Activated naive CD8-positive, alpha-beta T cell treated with anti-CD3 and anti-CD28 coated beads, Interleukin-2, amount 50 U/mL, for 16 hours (primary cell): ENCODE results near the gene L2HGDH.
"Not testable (repeated sequence)": the region's sequence is repeated elsewhere in the genome, so short reads cannot be mapped to it uniquely, and the experiment has no call there.

Source experiments
- DNase-seq: peaks from one replicate; pipeline ENCODE4 v3.0.0-alpha.2; 2020; ENCODE audit warnings: low read depth, low spot score

L2HGDH gene

DNA sequence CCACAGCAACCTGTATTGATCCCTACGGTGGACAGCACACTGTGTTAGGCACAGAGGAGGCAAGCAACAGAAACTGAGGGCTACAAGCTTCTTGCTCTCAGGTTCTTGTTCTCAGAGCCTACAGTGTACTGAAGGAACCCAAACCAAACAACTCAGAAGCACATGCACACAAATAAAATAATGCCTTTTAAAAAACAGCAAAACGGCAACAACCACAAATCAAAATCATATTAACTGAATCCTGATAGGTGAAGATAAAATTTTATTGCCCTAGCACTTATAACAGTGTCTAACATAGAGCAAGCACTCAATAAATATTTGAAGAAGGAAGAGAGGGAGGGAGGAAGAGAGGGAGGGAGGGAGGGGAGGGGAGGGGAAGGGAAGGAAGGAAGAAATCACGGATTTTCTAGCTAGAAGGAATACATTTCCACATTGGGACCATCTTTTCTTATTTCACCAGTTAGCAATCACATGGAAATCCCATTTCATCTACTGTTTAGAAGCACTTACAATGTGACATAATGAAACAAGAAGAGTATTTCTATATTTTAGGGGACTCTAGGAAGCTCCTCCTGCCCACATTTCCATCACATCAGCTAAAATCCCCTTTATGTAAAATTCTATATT is 27.3 kb upstream of the L2HGDH start:
- no peak for DNase-seq

DNA sequence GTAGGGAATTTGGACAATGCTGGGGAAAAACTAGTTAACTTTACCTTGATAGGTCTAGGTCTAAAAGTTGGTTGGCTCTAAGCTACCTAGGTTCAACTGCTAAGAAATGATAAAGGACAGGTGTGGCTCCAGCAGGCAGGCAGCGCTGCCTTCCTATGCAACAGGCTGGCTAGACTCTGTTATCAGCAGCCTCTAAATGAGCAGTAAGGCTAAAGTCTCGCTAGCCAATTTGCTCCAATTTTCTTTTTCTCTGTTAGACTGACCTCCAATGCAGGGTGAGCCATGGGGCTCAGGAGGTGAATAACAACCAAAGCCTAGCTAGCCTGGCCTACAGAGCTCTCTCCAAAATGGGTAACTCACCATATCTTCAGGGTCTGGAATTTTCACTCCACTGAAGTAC is 26.6 kb upstream of the L2HGDH start:
- no peak for DNase-seq

DNA sequence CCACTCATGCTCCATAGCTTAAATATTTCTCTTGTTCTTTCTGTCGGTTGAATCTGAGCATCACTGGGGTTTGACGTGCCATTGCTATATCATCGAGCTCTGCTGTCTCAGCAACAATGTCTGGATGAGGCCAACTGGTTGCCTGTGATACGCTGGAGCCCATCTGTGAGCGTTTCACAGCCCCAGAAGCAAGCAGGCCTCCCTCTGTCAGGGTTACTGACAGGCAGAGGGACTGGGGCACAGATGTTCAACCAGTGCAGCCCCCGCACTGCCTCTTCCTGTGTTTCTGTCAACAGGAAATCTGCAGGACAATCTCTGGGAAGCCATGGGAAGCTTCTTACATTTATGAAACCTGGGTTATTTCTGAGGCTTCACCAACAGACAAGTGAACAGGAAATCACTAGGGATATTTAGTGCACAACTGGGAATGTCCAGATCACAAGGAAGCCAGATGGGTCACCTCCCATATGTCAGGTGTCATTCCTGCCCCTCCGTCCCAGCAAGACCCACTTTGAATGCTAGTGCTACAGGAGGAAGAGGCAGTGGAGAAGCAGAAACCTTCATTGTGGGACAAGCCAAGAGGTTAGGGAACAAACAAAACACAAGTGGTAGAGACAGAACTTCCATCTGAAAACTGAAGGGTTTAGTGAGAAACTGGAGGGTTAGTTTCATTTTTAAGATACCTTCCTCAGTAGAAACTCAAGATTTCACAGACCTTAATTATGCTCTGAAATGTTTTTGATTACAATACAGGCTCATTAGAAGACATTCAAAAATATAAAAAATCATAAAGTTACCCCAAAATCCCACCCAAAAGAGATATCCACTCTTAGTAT is 24.2 kb upstream of the L2HGDH start:
- no peak for DNase-seq

DNA sequence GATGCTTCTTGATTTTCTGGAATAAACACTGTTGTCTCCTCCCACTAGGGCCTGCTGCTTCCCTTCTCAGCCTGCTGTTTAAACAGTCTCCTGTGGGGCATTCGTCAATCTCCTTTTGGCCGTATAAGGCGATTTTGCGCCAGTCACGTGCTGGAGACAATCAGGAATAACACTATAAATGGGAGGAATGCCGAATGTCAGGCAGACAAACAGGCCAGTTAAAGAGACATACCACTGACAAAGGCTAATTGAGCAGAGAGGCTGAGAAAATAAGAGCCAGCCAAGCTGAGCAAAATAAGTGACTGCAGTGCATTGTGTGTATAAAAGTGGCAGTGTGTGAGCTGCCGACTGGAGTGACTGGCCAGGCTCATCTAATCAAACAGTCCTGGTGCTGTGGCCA is 23.4 kb upstream of the L2HGDH start:
- no peak for DNase-seq

DNA sequence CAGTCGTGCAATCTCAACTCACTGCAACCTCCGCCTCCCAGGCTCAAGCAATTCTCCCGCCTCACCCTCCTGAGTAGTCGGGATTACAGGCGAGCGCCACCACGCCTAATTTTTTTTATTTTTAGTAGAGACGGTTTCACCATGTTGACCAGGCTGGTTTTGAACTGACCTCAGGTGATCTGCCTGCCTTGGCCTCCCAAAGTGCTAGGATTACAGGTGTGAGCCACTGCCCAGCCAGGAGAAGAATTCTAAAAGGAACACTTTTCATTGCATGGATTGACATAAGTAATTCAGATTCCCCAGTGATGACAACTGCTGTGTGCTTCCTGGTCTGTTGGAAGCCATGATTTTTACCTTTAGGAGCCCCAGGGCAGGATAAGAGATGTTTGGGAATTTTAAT is 22.2 kb upstream of the L2HGDH start:
- DNase-seq: no peak

DNA sequence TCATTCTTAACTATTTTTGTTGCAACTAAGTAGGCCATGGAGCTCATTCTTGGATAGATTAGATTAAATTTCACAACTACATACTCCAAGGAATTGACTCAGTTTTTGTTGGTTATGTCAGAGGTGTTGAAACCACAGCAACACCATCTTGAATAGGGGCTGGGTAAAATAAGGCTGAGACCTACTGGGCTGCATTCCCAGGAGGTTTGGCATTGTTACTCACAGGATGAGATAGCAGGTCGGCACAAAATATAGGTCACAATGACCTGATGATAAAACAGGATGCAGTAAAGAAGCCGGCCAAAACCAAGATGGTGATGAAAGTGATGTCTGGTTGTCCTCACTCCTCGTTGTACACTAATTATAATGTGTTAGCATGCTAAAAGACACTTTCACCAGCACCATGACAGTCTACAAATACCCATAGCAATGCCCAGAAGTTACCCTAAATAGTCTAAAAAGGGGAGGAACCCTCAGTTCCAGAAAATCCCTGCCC is 21.0 kb upstream of the L2HGDH start:
- DNase-seq: no peak

DNA sequence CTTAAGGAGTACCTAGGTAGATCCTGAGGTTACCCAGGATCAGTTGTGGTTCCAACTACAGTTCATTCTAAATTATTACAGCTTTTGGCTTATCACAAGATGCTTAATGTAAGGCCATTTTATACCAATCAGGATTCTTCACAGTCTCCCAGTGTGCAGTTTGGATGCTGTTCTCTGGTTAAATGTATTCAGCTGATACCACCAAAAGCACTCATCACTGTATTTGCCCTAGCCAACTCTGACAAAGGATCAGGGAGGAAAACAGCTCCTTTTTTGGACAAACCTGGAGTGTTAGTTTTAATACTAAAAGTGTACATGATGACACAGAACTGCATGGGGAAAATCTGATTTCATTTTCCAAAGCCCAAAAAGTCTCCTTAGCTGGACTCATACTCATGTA is 19.6 kb upstream of the L2HGDH start:
- no peak for DNase-seq

DNA sequence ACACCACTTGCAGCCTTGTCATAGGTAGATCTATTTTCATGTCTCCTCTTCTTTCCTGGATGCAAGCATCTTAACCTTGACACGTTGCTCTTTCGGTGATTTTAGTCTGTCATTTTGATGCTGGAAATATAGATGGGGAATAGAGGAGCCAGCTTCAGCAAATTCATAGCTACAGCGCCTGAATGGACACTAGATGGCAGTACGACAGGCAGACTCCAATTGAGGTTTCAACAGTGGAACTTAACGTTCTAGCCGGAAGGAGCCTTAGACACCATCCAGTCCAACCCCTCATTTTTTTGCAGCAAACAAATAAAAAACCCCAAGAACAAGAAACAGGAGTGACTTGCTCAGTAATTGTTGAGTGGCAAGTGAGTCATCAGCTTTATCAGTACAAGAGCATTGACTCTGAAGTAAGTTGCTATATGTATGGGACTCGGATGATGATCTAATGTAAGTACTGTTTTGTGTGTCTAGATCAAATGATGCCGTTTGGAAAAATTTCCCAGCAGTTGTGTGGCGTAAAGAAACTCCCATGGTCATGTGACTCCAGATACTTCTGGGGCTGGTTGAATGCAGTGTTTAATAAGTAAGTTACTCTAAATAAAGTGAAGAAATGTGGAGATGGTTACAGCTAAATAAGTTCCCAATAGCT is 9.1 kb upstream of the L2HGDH start:
- DNase-seq: peak; percentile 37

DNA sequence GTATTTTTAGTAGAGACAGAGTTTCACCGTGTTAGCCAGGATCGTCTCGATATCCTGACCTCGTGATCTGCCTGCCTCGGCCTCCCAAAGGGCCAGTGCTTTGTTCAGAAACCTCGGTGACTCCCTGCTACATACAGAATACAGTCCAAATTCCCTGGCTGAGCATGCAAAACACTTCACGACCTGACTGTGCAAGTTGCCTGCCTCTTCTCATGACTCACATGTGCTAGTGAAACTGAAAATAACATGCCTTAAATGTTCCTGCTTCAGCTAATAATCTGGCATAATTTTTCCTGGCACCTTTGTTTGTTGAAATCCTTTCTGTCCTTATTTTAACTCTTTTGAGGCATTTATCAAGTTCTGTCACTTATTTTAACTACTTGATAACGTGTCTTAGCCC is 8.3 kb upstream of the L2HGDH start:
- no peak for DNase-seq

DNA sequence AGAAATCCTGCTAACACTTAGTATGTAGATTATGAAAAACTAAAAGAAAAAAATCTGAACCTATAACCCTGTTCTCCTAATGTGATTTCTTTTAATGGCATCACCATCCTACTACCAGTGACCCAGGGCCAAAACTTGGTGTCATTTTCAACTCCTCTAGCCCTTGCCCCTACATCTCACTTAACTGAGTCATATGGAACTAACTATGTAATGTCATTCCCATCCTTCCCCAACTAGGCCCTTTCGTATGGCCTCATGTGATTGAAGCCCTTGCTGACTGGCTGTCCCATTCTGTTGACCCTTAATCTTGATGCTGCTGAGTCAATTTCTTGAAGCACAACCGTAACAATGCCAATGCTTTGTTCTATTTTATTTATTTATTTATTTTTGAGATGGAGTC is 7.7 kb upstream of the L2HGDH start:
- no peak for DNase-seq

DNA sequence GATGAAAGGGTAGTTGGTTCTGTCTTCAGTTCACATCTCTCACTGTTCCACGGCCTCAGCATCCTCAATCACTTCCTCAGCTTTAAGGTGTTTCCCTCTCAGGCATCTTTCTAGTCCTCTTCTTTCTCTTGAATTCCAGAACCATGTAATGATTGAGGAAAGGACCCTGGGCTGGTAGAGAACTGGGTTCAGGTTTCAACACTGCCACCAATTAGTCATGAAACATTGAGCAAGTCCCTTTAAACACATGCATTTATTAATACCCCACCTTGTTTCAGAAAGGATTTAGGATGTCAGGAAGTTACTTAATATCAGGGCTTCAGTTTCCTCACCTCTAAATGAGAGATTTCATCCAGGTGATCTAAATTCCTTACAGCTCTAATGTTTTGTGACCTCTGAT is 7.3 kb upstream of the L2HGDH start:
- no peak for DNase-seq

DNA sequence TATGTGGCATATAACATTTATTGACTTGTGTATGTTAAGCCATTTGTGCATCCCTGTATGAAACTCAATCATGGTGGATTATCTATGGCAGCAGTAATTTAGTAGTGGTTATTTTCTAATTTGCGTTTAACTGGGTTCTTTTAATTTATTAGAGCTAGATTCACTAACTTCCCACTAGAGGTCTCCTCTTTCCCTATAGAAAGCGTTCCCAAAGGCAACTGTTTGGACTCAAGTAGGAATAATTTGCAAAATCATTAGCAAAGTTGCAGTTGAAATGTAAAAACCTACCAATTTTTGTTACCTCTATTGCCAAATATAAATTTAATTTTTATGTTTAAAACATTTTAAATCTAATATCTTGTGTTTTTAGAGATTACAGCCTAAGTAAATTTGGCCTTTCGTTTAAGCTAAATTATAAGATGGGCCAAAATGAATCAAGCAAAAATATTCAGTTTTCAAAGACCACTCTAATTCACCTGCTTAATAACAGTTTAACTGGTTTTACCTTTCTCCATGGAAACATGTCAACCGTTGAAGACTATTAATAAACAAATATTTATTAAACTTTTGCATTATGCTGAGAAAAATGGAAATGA is 6.1 kb upstream of the L2HGDH start:
- no peak for DNase-seq

DNA sequence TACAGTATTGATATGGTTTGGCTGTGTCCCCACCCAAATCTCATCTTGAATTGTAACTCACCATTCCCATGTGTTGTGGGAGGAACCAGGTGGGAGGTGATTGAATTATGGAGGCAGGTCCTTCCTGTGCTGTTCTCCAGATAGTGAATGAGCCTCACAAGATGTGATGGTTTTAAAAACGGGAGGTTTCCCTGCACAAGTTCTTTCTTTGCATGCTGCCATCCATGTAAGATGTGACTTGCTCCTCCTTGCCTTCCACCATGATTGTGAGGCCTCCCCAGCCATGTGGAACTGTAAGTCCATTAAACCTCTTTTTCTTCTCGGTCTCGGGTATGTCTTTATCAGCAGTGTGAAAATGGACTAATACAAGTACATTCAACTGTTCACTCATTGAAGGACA is 2.1 kb upstream of the L2HGDH start:
- not testable (repeated sequence) for DNase-seq

DNA sequence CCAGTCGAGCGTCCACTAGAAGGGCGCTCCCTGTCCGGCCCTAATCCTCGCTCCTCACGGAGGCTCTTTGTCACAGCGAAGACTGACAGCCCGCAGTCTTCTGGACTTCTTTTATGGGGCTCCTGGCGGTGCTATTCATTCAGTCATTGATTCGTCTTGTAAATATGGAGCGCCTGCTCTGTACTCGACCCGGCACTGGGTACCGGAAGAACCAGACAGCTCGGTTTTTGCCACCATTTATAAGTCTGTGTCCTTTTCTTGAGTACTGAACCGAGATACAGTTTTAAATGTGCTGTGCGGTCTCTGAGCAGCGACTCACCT is 665 bp upstream of the L2HGDH start:
- no peak for DNase-seq

DNA sequence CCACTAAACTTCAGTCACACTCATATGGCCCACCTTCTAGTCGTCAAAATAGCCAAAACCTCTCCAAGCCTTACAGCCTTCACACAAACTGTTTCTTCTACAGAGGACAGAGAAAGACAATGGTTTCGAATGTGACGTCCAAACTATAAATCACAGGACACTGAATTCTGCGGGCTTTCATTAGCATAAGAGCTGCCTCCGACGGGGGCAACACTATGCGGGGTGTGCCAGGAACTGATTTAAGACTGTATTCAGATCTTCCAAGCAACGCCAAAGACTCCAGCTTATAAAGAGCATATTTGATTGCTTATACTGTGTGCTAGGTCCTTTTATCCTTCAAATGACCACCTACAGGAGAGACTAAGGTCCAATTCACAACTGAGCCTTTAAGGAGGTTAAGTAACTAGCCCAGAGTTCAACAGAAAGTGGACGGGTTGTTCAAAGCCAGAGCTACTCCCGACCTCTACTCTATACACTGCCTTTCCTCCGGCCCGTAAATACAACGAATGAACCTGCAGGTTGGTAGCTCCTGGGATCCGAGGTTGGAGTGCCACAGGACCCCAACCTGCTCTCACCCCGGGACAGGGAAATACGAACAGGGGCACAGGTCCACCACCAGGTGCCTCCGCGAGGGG is 575 bp downstream of the L2HGDH start:
- no peak for DNase-seq

DNA sequence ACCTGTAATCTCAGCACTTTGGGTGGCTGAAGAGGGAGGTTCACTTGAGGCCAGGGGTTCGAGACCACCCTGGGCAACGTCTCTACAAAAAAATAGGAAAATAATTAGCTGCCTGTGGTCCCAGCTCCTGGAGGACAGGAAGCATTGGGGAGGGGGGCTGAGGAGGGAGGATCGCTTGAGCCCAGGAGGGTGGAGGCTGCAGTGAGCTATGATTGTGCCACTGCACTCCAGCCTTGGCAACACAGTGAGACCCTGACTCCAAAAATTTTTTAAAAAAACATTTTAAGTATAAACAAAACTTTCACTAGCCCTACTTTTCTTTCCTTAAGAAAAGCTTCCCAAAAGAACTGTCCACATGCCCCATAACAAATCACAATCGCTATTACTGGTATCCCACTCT is 1.6 kb downstream of the L2HGDH start:
- no peak for DNase-seq

DNA sequence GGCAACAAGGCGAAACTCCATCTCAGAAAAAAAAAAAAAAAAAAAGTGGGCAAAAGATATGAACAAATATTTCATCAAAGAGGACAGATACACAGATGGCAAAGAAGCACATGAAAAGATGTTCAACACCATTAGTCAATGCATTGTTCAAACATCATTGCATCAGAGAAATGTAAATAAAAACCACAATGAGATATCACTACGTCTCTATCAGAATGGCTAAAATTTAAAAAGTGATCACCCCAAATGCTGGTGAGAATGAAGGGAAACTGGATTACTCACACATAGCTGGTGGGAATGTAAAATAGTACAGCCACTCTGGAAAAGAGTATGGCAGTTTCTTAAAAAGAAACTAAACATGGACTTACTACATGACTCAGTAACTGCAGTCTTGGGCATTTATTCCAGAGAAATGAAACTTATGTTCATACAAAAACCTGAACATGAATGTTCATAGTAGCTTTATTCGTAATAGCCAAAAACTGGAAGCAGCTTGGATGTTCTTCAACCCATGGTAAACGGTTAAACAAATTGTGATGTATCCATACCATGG is 3.6 kb downstream of the L2HGDH start:
- DNase-seq: no peak

DNA sequence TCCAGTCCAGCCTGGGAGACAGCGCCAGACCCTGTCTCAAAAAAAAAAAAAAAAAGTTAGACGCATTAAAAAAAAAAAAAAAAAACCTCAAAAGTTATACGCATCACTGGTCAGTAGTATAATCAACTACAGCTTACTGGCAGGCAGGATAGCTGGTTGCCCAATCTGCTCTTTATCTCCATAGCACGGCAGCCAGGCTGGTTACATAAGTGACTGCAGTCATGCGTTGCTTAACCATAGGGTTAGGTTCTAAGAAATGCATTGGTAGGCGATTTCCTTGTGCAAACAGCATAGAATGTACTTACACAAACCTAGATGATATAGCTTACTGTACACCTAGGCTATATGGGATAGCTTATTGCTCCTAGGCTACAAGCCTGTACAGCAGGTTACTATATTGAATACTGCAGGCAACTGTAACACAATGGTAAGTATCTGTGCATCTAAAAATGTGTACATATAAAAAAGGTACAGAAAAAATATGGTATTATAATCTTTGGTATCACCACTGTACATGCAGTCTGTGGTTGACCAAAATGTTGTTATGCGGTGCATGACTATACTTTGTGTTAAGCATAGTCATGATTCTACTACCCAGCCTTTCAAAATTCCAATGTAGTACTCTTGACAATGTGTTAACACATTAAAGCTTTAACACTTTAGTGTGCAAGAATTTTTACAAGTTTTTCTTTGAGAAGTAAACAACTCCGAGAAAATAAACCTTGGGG is 8.1 kb downstream of the L2HGDH start:
- DNase-seq: no peak

DNA sequence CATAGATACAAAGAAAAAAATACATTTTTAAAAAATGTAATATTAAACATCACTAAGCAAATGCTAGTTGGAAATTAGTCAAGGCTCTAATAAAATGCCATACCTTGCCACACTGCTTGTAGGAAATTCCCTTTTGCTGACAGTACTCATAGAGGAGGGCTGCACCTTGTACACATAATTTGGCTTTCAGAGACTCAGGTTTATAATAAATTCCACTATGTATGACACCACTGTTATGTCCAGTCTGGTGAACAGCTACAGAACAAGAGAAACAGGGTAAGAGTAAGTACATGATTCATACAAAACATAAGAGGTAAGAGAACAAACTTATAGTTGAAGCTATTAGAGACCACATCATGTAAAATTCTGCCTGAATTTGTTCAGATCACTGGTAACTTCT is 10.1 kb downstream of the L2HGDH start:
- no peak for DNase-seq

DNA sequence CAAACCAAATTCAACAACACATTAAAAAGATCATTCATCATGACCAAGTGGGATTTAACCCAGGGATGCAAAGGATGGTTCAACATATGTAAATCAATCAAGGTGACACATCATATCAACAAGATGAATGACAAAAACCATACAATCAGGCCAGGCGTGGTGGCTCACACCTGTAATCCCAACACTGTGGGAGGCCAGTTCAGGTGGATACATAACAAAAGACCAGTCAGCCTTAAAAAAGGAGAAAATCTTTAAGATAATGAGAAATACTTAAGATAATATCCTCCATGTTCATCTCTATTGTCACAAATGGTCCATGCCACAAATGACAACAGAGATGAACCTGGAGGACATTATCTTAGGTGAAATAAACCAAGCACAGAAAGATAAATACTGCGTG is 12.4 kb downstream of the L2HGDH start:
- no peak for DNase-seq

DNA sequence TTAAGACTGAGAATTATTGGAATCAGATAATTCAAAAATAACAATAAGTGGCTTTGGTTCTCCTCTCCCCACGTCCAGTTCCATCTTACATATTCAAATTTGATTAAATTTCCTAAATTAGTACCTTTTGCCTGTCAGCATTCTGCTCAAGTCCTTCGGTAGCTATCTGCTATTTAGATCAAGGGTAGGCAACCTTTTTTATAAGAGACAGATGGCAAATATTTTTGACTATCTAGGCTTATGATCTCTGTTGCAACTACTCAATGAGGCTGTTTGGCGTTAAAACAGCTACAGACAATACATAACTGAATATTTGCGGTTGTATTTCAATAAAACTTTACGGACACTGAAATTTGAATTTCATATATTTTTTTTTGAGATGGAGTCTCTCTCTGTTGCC is 21.7 kb downstream of the L2HGDH start:
- DNase-seq: no peak
